ENCODE results near the gene PLN.

GRCh38 chr6:118506071-118506638 lies 41.9 kb upstream of the PLN start:
- TF ChIP-seq CTCF (optimal IDR thresholded peaks at IDR 0.05 in 1 of 3, IDR thresholded peaks at IDR 0.05 in 1 of 3, conservative IDR thresholded peaks at IDR 0.05 in 1 of 3; ENCODE audit: extremely low read depth in 1 of 3, insufficient read depth in 2 of 3, low read length in 3 of 3) = no peak
- no peak for TF ChIP-seq EZH2 (IDR thresholded peaks at IDR 0.05; ENCODE audit: low read length)
